H9 (cell line): Measurements from ENCODE around the gene KLHL5. TPM values are rescaled to one million over a fixed set of nuclear protein-coding genes. Genes with fewer than 3 reads are reported as not detected.
A peak's percentile ranks its signal among the peaks of the same experiment; 100 is the strongest.

Experiments
- DNase-seq: peaks from one replicate; pipeline ENCODE4 v3.0.0-alpha.2; 2017
- H2AFZ ChIP-seq: one replicate; pipeline ENCODE4 v1.6.1; 2013; ENCODE audit warnings: mild to moderate bottlenecking, low read length, control low read depth, moderate library complexity
- H2AK5ac ChIP-seq: 2 replicates; pipeline ENCODE4 v1.6.1; 2013; ENCODE audit warnings: low read length, control low read depth, mixed read lengths; ENCODE audit not compliant: insufficient read length
- H2BK120ac ChIP-seq: one replicate; pipeline ENCODE4 v1.6.1; 2013; ENCODE audit warnings: low read depth, mild to moderate bottlenecking, low read length, control low read depth, inconsistent platforms; ENCODE audit not compliant: poor library complexity, severe bottlenecking
- H2BK12ac ChIP-seq: 2 replicates; pipeline ENCODE4 v1.6.1; 2013; ENCODE audit warnings: low read length, control low read depth, mixed read lengths, low read depth; ENCODE audit not compliant: insufficient read length
- H2BK15ac ChIP-seq: 2 replicates; pipeline ENCODE4 v1.6.1; 2013; ENCODE audit warnings: low read depth, low read length, control low read depth
- H2BK20ac ChIP-seq: one replicate; pipeline ENCODE4 v1.6.1; 2013; ENCODE audit warnings: low read depth, mild to moderate bottlenecking, low read length, control low read depth, inconsistent platforms; ENCODE audit not compliant: poor library complexity, severe bottlenecking
- H2BK5ac ChIP-seq: 2 replicates; pipeline ENCODE4 v1.6.1; 2013; ENCODE audit warnings: low read length, control low read depth, mixed read lengths; ENCODE audit not compliant: insufficient read length
- H3K14ac ChIP-seq: 2 replicates; pipeline ENCODE4 v1.6.1; 2013; ENCODE audit warnings: low read length, control low read depth; ENCODE audit not compliant: insufficient read depth
- H3K18ac ChIP-seq: 2 replicates; pipeline ENCODE4 v1.6.1; 2013; ENCODE audit warnings: low read depth, mild to moderate bottlenecking, mixed read lengths, low read length, control low read depth; ENCODE audit not compliant: insufficient read length
- H3K23ac ChIP-seq: 2 replicates; pipeline ENCODE4 v1.6.1; 2013; ENCODE audit warnings: low read length, control low read depth, mixed read lengths, low read depth; ENCODE audit not compliant: insufficient read length
- H3K23me2 ChIP-seq: 2 replicates; pipeline ENCODE4 v1.6.1; 2013; ENCODE audit warnings: low read depth, mild to moderate bottlenecking, mixed read lengths, low read length, control low read depth; ENCODE audit not compliant: insufficient read length, poor library complexity, severe bottlenecking
- H3K27ac ChIP-seq: 2 replicates; pipeline ENCODE4 v1.5.1; 2013; ENCODE audit warnings: low read length, control low read depth, mixed read lengths, low read depth; ENCODE audit not compliant: insufficient read length
- H3K27me3 ChIP-seq: 2 replicates; pipeline ENCODE4 v1.6.1; 2013; ENCODE audit warnings: low read length, control low read depth, inconsistent platforms; ENCODE audit not compliant: insufficient read depth
- H3K4ac ChIP-seq: 2 replicates; pipeline ENCODE4 v1.6.1; 2013; ENCODE audit warnings: low read depth, mild to moderate bottlenecking, control low read depth, inconsistent platforms, low read length, moderate library complexity
- H3K4me1 ChIP-seq: 2 replicates; pipeline ENCODE4 v1.6.1; 2013; ENCODE audit warnings: low read length, control low read depth, inconsistent platforms; ENCODE audit not compliant: insufficient read depth
- H3K4me2 ChIP-seq: 2 replicates; pipeline ENCODE4 v1.6.1; 2013; ENCODE audit warnings: low read length, control low read depth, mixed read lengths; ENCODE audit not compliant: insufficient read length, insufficient read depth
- H3K56ac ChIP-seq: 2 replicates; pipeline ENCODE4 v1.6.1; 2013; ENCODE audit warnings: low read depth, mild to moderate bottlenecking, mixed read lengths, low read length, control low read depth; ENCODE audit not compliant: insufficient read length
- H3K79me1 ChIP-seq: 2 replicates; pipeline ENCODE4 v1.6.1; 2013; ENCODE audit warnings: low read depth, mild to moderate bottlenecking, moderate library complexity, low read length, control low read depth, inconsistent platforms; ENCODE audit not compliant: insufficient read depth, poor library complexity, severe bottlenecking
- H3K79me2 ChIP-seq: 2 replicates; pipeline ENCODE4 v1.6.1; 2013; ENCODE audit warnings: low read length, control low read depth, inconsistent platforms; ENCODE audit not compliant: insufficient read depth
- H3K9ac ChIP-seq: 2 replicates; pipeline ENCODE4 v1.6.1; 2013; ENCODE audit warnings: low read length, control low read depth, mixed read lengths; ENCODE audit not compliant: insufficient read length; ENCODE audit errors: extremely low read depth
- H3K9me3 ChIP-seq: one replicate; pipeline ENCODE4 v1.6.1; 2013; ENCODE audit warnings: low read depth, low read length, inconsistent platforms; ENCODE audit not compliant: control insufficient read depth
- H3T11ph ChIP-seq: one replicate; pipeline ENCODE4 v1.6.1; 2013; ENCODE audit warnings: mild to moderate bottlenecking, low read length, control low read depth, inconsistent platforms
- H4K20me1 ChIP-seq: one replicate; pipeline ENCODE4 v1.6.1; 2013; ENCODE audit not compliant: control insufficient read depth, insufficient read length, insufficient read depth
- H4K5ac ChIP-seq: 2 replicates; pipeline ENCODE4 v1.6.1; 2013; ENCODE audit warnings: low read depth, mild to moderate bottlenecking, mixed read lengths, low read length, control low read depth; ENCODE audit not compliant: insufficient read length
- H4K8ac ChIP-seq: replicated peaks from 2 replicates; pipeline ENCODE4 v1.6.1; 2013; ENCODE audit warnings: low read length, control low read depth, mixed read lengths, low read depth; ENCODE audit not compliant: insufficient read length
- H4K91ac ChIP-seq: 2 replicates; pipeline ENCODE4 v1.6.1; 2013; ENCODE audit warnings: low read depth, mild to moderate bottlenecking, moderate library complexity, mixed read lengths, low read length, control low read depth; ENCODE audit not compliant: insufficient read length
- H3K27ac Mint-ChIP-seq, 3 experiments: 2 replicates in 2 of 3; 3 replicates in 1 of 3; pipeline ENCODE4 v1.8.0; 2020 to 2021; ENCODE audit warnings: mixed read lengths in 3 of 3, mild to moderate bottlenecking in 1 of 3, moderate library complexity in 1 of 3
- H3K27me3 Mint-ChIP-seq: 2 replicates; pipeline ENCODE4 v1.8.0; 2021; ENCODE audit warnings: low read depth, mild to moderate bottlenecking, moderate library complexity, mixed read lengths
- H3K36me3 Mint-ChIP-seq, 3 experiments: 2 replicates in 2 of 3; 3 replicates in 1 of 3; pipeline ENCODE4 v1.8.0; 2020 to 2021; ENCODE audit warnings: low read depth in 3 of 3, mixed read lengths in 3 of 3; ENCODE audit not compliant: insufficient read depth in 1 of 3
- H3K4me1 Mint-ChIP-seq, 2 experiments: 2 replicates each; pipeline ENCODE4 v1.8.0; 2020; ENCODE audit warnings: mixed read lengths in 2 of 2
- H3K4me3 Mint-ChIP-seq, 2 experiments: 2 replicates in 1 of 2; 3 replicates in 1 of 2; pipeline ENCODE4 v1.8.0; 2020 to 2021; ENCODE audit warnings: mild to moderate bottlenecking in 2 of 2, mixed read lengths in 2 of 2, moderate library complexity in 1 of 2
- H3K9me3 Mint-ChIP-seq, 2 experiments: 2 replicates in 1 of 2; 3 replicates in 1 of 2; pipeline ENCODE4 v1.8.0; 2020; ENCODE audit warnings: mild to moderate bottlenecking in 2 of 2, mixed read lengths in 2 of 2, moderate library complexity in 1 of 2
- WGBS: extraction: QIAGEN DNeasy Blood & Tissue Kit; methylation state at CpG from one replicate; pipeline ENCODE4 v1.1.7; 2013; ENCODE audit warnings: missing lambda C conversion rate, low lambda C conversion rate, mixed read lengths; ENCODE audit not compliant: insufficient read length; ENCODE audit errors: extremely low coverage; 5-methylcytosine and 5-hydroxymethylcytosine counted together
- total RNA-seq: library from RNA; stranded (reverse); gene quantifications from 2 replicates; pipeline ENCODE4 v1.2.1, GENCODE V29; 2021
- TF ChIP-seq, protein P1 (sequence below): fragments of 200-600 bp; sonication (generic); conservative IDR thresholded peaks from 3 replicates; pipeline ENCODE4 v1.8.0; 2021; ENCODE audit warnings: antibody characterized with exemption, mild to moderate bottlenecking

The KLHL5 gene
- total RNA-seq, 1 experiment from 2014 or later: 16.8 TPM

- Histone ChIP-seq H3K18ac (no peak overlapping the region), H3T11ph (no peak overlapping the region), H2AFZ (no peak overlapping the region), H3K23me2 (no peaks in the 10 kb centered on the region), H2BK15ac (no peak overlapping the region), H2BK120ac (no peak overlapping the region), H3K27ac (no peak overlapping the region), H3K9ac (no peak overlapping the region), H2AK5ac (no peak overlapping the region), H3K14ac (0 out of 2 replicates have a peak overlapping the region, but pooled peaks have one; percentile 64), H3K4ac (no peak overlapping the region), H2BK5ac (no peak overlapping the region), H3K56ac (no peak overlapping the region), H2BK20ac (no peak overlapping the region), H2BK12ac (no peak overlapping the region), H3K79me1 (no peaks in the 10 kb centered on the region), H3K4me1 (peaks cover 2% of the 10 kb centered on the region; the same call in 1 of the 2 replicates), H4K8ac (no peak overlapping the region), H4K5ac (no peak overlapping the region), H3K9me3 (no peaks in the 10 kb centered on the region), H3K23ac (no peak overlapping the region), H3K27me3 (no peaks in the 10 kb centered on the region), H4K91ac (no peak overlapping the region), H3K79me2 (no peaks in the 10 kb centered on the region), H3K4me2 (no peak overlapping the region), H4K20me1 (no peaks in the 10 kb centered on the region)
- Mint-ChIP-seq H3K9me3 (no peaks in the 10 kb centered on the region), H3K4me3 (no peak overlapping the region), H3K27me3 (no peaks in the 10 kb centered on the region), H3K36me3 (no peaks in the 10 kb centered on the region), H3K27ac (no peak overlapping the region), H3K4me1 (peaks cover 13 to 18% of the 10 kb centered on the region in 2 experiments)
- DNase-seq: no peak
- WGBS: no CpG with 5 or more reads among the region's 1 CpG
- TF ChIP-seq, protein P1, sequence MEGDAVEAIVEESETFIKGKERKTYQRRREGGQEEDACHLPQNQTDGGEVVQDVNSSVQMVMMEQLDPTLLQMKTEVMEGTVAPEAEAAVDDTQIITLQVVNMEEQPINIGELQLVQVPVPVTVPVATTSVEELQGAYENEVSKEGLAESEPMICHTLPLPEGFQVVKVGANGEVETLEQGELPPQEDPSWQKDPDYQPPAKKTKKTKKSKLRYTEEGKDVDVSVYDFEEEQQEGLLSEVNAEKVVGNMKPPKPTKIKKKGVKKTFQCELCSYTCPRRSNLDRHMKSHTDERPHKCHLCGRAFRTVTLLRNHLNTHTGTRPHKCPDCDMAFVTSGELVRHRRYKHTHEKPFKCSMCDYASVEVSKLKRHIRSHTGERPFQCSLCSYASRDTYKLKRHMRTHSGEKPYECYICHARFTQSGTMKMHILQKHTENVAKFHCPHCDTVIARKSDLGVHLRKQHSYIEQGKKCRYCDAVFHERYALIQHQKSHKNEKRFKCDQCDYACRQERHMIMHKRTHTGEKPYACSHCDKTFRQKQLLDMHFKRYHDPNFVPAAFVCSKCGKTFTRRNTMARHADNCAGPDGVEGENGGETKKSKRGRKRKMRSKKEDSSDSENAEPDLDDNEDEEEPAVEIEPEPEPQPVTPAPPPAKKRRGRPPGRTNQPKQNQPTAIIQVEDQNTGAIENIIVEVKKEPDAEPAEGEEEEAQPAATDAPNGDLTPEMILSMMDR: no peak
These were observed 10.5 kb upstream of the KLHL5 start for GRCh38 chr4:39051492-39051891.
